HuH-7.5 (cell line): ENCODE measurements around the gene SPACDR.

Experiments
- DNase-seq: peaks from one replicate; pipeline ENCODE4 v3.0.0; 2011; ENCODE audit warnings: low spot score

SPACDR gene

GRCh38 chr7:100411101-100411500 is 53.0 kb downstream of the SPACDR start:
- DNase-seq, result no peak

GRCh38 chr7:100407285-100408180 is 56.5 kb downstream of the SPACDR start:
- DNase-seq, result no peak

DNA sequence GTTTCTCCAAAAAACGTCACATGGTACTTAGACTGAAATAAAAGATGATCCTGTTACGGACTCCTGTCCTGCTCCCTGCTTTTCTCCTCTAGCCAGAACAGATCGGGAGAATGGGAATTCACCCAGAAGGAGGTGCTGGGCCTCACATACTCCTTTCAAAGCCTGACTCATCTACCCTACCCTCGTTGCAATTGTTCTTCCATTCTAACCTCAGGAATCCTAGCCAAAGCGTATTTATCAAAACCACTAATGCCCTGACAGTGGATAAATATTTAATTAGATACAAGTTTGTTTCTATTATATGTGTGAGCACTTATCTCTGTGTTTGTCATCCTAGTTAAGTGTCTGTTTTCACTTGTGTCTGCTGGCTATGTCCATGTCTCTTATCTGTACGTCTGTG is 57.3 kb downstream of the SPACDR start:
- DNase-seq, result no peak
